ENCODE results near the gene ZNF862. TPM values are rescaled to one million over a fixed set of nuclear protein-coding genes. Genes with fewer than 3 reads are reported as not detected.

The ZNF862 gene
- total RNA-seq, 1 experiment from 2014 or later = 3.6 TPM

DNA sequence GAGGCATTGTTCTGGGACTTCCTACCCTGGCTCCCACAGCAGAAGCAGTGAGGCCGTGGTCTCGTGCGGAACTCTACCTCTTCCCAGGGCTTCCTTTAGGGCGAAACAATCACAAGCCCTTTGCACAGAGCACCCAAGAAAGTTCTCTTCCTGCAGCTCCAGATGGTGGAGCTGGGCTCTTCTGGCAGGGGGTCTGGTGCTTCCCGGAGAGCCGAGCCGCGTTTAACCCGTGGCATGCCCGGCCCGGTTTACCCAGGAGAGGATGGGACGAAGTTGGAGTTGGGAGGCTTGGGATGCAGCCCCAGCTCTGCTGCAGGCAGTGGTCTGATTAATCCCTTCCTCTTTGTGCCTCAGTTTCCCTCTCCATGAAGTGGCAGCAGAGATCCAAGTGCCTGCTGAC lies 26.6 kb downstream of the ZNF862 start (continued):
- no peak for TF ChIP-seq CDX4 (CRISPR knock-in tag; IDR thresholded peaks at IDR 0.05; ENCODE audit: borderline replicate concordance)
- no peak for TF ChIP-seq HMGXB4 (CRISPR knock-in tag; IDR thresholded peaks at IDR 0.05)
- no peak for TF ChIP-seq OVOL2 (CRISPR knock-in tag; IDR thresholded peaks at IDR 0.05; ENCODE audit: borderline replicate concordance)
- no peak for TF ChIP-seq ZNF532 (CRISPR knock-in tag; IDR thresholded peaks at IDR 0.05; ENCODE audit: borderline replicate concordance)
- TF ChIP-seq, protein P1, sequence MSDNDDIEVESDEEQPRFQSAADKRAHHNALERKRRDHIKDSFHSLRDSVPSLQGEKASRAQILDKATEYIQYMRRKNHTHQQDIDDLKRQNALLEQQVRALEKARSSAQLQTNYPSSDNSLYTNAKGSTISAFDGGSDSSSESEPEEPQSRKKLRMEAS (CRISPR knock-in tag; IDR thresholded peaks at IDR 0.05) = no peak
- no peak for TF ChIP-seq JAZF1 (CRISPR knock-in tag; IDR thresholded peaks at IDR 0.05)
- TF ChIP-seq, protein P2, sequence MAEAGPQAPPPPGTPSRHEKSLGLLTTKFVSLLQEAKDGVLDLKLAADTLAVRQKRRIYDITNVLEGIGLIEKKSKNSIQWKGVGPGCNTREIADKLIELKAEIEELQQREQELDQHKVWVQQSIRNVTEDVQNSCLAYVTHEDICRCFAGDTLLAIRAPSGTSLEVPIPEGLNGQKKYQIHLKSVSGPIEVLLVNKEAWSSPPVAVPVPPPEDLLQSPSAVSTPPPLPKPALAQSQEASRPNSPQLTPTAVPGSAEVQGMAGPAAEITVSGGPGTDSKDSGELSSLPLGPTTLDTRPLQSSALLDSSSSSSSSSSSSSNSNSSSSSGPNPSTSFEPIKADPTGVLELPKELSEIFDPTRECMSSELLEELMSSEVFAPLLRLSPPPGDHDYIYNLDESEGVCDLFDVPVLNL (CRISPR knock-in tag; IDR thresholded peaks at IDR 0.05; ENCODE audit: borderline replicate concordance, low read depth) = no peak
- TF ChIP-seq IRF2 (CRISPR knock-in tag; IDR thresholded peaks at IDR 0.05; ENCODE audit: borderline replicate concordance, low read depth) = no peak
- TF ChIP-seq JUN (CRISPR knock-in tag; IDR thresholded peaks at IDR 0.05) = no peak

DNA sequence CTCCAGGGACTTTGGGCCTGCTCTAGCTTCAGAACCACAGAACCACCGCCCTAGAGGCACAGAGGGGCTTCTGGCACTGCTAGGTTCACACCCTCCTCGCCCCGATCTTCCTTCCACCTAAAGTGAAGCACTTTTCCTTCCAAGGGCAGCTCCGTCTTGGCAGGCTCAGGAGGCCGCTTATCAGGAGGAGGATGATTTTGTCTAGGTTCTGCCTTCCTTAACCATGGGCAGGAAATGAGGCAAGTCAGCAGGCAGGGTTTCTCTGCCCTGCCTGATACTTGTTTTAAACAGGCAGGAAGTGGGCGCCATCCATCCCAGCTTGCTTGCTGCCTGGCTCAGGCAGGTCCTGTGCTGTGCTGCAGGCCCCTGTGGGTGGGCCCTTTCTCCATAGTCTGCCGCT lies 27.3 kb downstream of the ZNF862 start:
- ChIA-PET POLR2A (no interaction called here), CTCF (interaction anchor here (0.8 to 1.2 kb wide), 3 partner anchors 16 to 21 kb away, joined by 3 to 4 read pairs (median 3); no protein-coding TSS in a partner anchor)
- H3K36me3 Mint-ChIP-seq = no peaks in the 10 kb centered on the region
- DNase-seq (ENCODE audit: low spot score) (no peak), ATAC-seq (no peak)
- H3K4me1 Mint-ChIP-seq = no peaks in the 10 kb centered on the region
- no peak overlapping the region for H3K4me3 Mint-ChIP-seq
- H3K9me3 Mint-ChIP-seq = no peaks in the 10 kb centered on the region
- TF ChIP-seq, protein P3, sequence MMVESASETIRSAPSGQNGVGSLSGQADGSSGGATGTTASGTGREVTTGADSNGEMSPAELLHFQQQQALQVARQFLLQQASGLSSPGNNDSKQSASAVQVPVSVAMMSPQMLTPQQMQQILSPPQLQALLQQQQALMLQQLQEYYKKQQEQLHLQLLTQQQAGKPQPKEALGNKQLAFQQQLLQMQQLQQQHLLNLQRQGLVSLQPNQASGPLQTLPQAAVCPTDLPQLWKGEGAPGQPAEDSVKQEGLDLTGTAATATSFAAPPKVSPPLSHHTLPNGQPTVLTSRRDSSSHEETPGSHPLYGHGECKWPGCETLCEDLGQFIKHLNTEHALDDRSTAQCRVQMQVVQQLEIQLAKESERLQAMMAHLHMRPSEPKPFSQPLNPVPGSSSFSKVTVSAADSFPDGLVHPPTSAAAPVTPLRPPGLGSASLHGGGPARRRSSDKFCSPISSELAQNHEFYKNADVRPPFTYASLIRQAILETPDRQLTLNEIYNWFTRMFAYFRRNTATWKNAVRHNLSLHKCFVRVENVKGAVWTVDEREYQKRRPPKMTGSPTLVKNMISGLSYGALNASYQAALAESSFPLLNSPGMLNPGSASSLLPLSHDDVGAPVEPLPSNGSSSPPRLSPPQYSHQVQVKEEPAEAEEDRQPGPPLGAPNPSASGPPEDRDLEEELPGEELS (CRISPR knock-in tag; IDR thresholded peaks at IDR 0.05) = no peak
- TF ChIP-seq ZNF138 (CRISPR knock-in tag; conservative IDR thresholded peaks at IDR 0.05) (no peak), ELF4 (CRISPR knock-in tag; IDR thresholded peaks at IDR 0.05; ENCODE audit: low read depth) (no peak), RORB (CRISPR knock-in tag; IDR thresholded peaks at IDR 0.05) (no peak), ZNF219 (CRISPR knock-in tag; IDR thresholded peaks at IDR 0.05; ENCODE audit: borderline replicate concordance) (no peak)
- TF ChIP-seq, protein P4, sequence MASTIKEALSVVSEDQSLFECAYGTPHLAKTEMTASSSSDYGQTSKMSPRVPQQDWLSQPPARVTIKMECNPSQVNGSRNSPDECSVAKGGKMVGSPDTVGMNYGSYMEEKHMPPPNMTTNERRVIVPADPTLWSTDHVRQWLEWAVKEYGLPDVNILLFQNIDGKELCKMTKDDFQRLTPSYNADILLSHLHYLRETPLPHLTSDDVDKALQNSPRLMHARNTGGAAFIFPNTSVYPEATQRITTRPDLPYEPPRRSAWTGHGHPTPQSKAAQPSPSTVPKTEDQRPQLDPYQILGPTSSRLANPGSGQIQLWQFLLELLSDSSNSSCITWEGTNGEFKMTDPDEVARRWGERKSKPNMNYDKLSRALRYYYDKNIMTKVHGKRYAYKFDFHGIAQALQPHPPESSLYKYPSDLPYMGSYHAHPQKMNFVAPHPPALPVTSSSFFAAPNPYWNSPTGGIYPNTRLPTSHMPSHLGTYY (CRISPR knock-in tag; IDR thresholded peaks at IDR 0.05) = no peak
- H3K27me3 Mint-ChIP-seq (ENCODE audit: low read depth) = no peaks in the 10 kb centered on the region
- H3K27ac Mint-ChIP-seq = no peak overlapping the region
